ENCODE data around the gene NKX2-8.

The NKX2-8 gene

DNA sequence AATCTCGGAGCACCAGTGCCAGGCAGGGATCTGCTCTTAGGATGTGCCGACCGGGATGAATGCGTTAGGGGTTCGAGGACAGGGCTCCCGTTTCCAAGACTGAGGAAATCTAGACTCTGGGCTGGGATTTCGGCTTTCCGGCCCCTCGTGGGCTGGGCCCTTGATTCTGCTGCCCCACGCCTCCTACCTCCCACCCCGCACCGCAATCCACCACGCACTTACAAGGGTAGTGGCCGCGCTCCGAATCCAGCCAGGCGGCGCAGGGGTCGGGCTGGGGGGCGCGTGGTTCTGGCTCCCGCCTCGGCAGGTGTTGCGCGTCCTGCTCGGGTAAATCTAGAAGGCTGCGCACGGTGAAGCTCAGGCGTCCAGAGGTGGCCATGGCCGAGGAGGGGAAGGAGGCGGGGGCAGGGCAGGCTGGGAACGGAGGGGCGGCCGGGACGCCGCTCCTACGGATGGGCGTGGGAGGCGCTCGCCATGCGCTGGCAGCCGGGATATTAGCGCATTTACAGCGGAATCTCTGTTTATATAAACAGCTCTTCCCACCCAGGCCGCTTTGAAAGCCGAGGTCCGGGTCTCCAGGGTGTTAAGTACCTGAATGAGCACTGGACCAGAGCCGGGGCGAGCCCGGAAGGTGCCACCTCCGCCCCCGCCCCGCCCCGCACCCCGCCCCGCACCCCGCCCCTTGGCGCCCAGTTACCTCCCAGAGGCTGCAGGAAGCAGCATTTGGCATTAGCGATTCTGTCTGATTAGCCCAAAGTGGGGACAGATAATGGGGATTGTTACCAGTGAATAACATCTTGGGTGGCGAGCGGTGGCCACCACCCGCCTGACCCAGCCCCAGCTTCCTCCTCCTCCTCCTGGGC, at the start of gene NKX2-8:
Gene NKX2-8, minus strand, starts transcription at position 604 of the 863 bp plus-strand sequence. Its CDS starts 225 bp downstream, at position 379.
- no peak within 1 kb of the TSS for H3K27ac ChIP-seq
- H3K27me3 ChIP-seq, result 0 out of 2 replicates have a peak, but pooled peaks cover 6% of the 10 kb centered on the region
- TF ChIP-seq Cebpa-rat (IDR thresholded peaks at IDR 0.05), result no peak
- H4K20me1 ChIP-seq, result no peaks in the 10 kb centered on the region
- no peak within 1 kb of the TSS for H3K4me2 ChIP-seq
- H3K4me1 ChIP-seq, result no peaks in the 10 kb centered on the region
- H3K36me3 ChIP-seq, result no peaks in the 10 kb centered on the region
- H3K9me3 ChIP-seq, result peaks cover 52% of the 10 kb centered on the region
- no peak within 1 kb of the TSS for H3K4me3 ChIP-seq
- no peak within 1 kb of the TSS for H3K9ac ChIP-seq

DNA sequence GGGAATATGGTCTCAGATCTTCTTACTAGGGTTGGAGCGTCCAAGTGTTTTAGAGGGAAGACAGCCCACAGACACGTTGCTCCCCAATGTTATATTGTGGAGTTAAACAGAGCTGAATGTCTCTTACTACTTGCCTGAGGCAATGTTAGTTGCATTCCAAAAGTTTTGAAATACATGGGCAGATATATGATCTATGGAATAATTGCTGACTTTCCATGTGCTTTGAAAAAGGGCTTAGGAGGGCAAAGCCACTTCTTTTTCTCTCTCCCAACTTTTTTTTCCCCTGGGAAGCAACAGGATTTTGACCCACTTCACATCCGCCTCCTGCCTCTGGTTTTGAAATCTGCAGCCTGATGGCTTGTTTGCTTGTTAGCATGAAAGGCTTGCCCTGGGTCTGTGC, 45.6 kb upstream of the NKX2-8 start:
- H3K27ac ChIP-seq, result no peak overlapping the region
- no peaks in the 10 kb centered on the region for H3K36me3 ChIP-seq
- H3K9me3 ChIP-seq, result no peaks in the 10 kb centered on the region
- no peak overlapping the region for H3K4me3 ChIP-seq
- H3K4me2 ChIP-seq, result no peak overlapping the region
- no peaks in the 10 kb centered on the region for H3K4me1 ChIP-seq
- TF ChIP-seq Cebpa-rat (IDR thresholded peaks at IDR 0.05), result no peak
- no peak overlapping the region for H3K9ac ChIP-seq
- no peaks in the 10 kb centered on the region for H3K27me3 ChIP-seq
- no peaks in the 10 kb centered on the region for H4K20me1 ChIP-seq

DNA sequence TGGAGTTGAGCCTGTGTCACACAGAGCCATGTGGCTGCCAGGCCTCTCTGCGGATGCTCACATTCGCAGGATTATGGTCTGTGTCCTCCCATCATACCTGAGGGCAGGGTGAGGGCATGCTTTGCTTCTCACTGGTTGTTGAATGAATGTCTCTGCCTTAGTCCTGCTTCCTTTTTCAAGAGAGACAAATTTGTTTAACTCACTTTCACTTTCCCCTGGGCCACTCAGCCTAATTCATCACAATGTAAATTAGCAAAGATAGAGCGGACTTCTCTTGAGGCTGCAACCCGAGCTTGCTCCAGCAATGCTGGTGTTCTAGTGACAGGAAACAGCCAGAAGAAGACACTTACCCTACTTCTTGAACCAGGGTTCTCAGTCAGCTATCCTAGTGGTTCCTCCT, 43.7 kb upstream of the NKX2-8 start:
- Histone ChIP-seq H3K9ac (no peak overlapping the region), H3K4me1 (no peaks in the 10 kb centered on the region), H3K36me3 (no peaks in the 10 kb centered on the region), H4K20me1 (no peaks in the 10 kb centered on the region), H3K4me3 (no peak overlapping the region), H3K27me3 (no peaks in the 10 kb centered on the region), H3K9me3 (no peaks in the 10 kb centered on the region), H3K4me2 (no peak overlapping the region), H3K27ac (no peak overlapping the region)
- no peak for TF ChIP-seq Cebpa-rat (IDR thresholded peaks at IDR 0.05)

DNA sequence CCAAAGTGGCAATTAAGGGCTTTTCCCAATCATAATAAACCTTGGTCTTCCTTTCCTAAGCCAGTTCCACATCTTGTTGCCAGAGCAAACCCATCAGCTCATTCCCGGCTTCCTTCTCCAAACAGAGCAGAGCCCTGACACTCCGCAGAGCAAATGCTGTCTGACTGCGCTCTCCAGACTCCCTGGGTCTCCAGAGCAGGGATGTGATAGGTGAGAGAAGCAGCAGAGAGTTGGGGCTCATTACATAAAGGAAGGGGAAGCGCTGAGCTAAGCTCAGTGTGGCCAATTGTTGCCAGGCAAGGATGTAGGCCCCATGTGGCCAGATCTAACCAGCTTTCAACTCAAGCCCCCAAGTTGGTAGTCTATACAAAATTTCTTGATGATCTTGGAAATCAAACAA, 43.0 kb upstream of the NKX2-8 start:
- no peaks in the 10 kb centered on the region for H3K4me1 ChIP-seq
- no peaks in the 10 kb centered on the region for H4K20me1 ChIP-seq
- TF ChIP-seq Cebpa-rat (IDR thresholded peaks at IDR 0.05), result no peak
- H3K9ac ChIP-seq, result no peak overlapping the region
- no peak overlapping the region for H3K27ac ChIP-seq
- no peak overlapping the region for H3K4me2 ChIP-seq
- no peaks in the 10 kb centered on the region for H3K36me3 ChIP-seq
- H3K27me3 ChIP-seq, result no peaks in the 10 kb centered on the region
- H3K4me3 ChIP-seq, result no peak overlapping the region
- H3K9me3 ChIP-seq, result no peaks in the 10 kb centered on the region

DNA sequence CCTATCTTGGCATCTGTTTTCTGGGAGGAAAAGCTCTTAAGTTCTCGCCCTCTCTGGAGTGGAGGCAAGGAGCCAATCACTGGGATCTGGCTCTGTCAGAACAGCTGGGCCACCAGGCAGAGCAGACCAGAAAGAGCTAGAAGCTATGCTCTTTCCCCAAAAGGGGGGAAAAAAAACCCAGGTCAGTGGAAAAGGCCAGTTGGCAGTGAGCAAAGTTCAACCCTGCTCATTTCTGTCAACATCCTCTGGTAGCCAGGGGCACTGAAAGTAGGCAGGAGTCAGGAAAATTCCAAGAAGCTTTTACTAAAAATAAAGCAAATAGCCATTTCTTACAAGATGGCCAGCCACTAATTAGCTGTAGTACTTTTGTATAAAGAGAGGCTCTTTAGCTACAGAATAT, 42.6 kb upstream of the NKX2-8 start:
- no peak for TF ChIP-seq Cebpa-rat (IDR thresholded peaks at IDR 0.05)
- no peaks in the 10 kb centered on the region for H3K4me1 ChIP-seq
- H3K9me3 ChIP-seq, result no peaks in the 10 kb centered on the region
- no peaks in the 10 kb centered on the region for H4K20me1 ChIP-seq
- no peaks in the 10 kb centered on the region for H3K36me3 ChIP-seq
- no peak overlapping the region for H3K27ac ChIP-seq
- H3K4me2 ChIP-seq, result no peak overlapping the region
- H3K9ac ChIP-seq, result no peak overlapping the region
- no peak overlapping the region for H3K4me3 ChIP-seq
- H3K27me3 ChIP-seq, result no peaks in the 10 kb centered on the region

DNA sequence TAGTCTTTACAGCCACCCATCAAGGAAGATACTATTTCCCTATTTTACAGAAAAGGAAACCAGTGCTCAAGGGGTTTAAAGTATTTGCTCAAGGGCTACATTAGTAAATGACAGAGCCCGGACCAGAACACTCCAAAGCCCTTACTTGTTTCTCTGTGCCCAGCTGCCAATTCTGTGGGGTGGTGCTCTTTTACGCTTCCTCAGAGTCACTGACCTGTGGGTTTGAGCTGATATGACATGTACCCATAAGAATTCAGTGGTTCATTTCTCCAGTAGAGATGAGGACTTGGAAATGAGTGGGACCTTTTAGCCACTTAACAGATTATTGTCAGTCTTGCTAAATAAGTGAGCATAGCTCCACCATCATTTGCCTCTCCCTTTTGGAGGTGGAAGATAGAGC, 37.4 kb upstream of the NKX2-8 start:
- 0 out of 2 replicates have a peak, but pooled peaks cover 4% of the 10 kb centered on the region for H3K4me1 ChIP-seq
- H3K27me3 ChIP-seq, result no peaks in the 10 kb centered on the region
- no peaks in the 10 kb centered on the region for H3K36me3 ChIP-seq
- no peaks in the 10 kb centered on the region for H3K9me3 ChIP-seq
- H3K4me3 ChIP-seq, result no peak overlapping the region
- no peak overlapping the region for H3K4me2 ChIP-seq
- no peaks in the 10 kb centered on the region for H4K20me1 ChIP-seq
- no peak overlapping the region for H3K27ac ChIP-seq
- TF ChIP-seq Cebpa-rat (IDR thresholded peaks at IDR 0.05), result no peak
- H3K9ac ChIP-seq, result no peak overlapping the region

DNA sequence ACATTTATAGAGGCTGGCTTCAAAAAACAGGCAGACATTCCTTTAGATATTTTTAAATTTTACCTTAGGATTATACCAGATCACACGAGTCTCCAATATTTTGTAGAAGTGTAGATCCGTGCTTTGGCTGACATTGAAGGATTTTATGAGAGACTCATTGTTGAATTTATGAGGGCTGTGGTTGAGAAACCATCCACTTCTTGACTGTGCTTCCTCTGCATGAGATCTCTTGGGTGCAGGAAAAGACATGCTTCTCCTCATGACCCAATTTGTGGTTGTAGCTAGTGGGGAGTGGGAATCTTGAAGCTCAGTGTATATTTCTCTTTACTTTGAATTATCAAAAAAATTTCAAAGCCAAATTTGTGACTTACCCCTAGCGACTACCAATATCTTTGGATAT, 36.7 kb upstream of the NKX2-8 start:
- no peak overlapping the region for H3K27ac ChIP-seq
- H3K4me3 ChIP-seq, result no peak overlapping the region
- no peaks in the 10 kb centered on the region for H3K36me3 ChIP-seq
- no peaks in the 10 kb centered on the region for H4K20me1 ChIP-seq
- no peaks in the 10 kb centered on the region for H3K27me3 ChIP-seq
- H3K9ac ChIP-seq, result no peak overlapping the region
- 0 out of 2 replicates have a peak, but pooled peaks cover 4% of the 10 kb centered on the region for H3K4me1 ChIP-seq
- no peaks in the 10 kb centered on the region for H3K9me3 ChIP-seq
- H3K4me2 ChIP-seq, result no peak overlapping the region
- no peak for TF ChIP-seq Cebpa-rat (IDR thresholded peaks at IDR 0.05)

GRCh38 chr14:36618641-36619040, 36.2 kb upstream of the NKX2-8 start:
- H3K36me3 ChIP-seq, result no peaks in the 10 kb centered on the region
- H3K4me2 ChIP-seq, result no peak overlapping the region

DNA sequence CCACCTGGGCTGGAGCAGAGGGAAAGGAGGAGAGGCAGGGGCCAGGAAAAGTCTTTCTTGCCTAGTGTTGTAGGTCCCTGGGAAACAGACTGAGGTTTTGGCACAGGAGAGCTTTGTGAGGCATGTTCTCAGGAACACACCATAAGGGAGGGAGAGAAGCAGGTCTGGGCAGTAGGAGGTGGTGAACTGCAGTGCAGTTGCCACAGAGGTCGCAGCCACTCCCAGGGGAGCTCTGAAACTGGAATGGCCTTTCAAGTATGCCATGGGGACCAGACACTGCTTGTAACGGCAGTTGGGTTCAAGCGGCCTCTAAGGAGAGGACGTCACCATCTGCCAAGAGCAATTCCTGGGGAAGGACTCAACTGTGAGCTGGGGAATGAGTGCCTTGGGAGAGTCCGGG, 35.4 kb upstream of the NKX2-8 start:
- no peak overlapping the region for H3K27ac ChIP-seq
- TF ChIP-seq Cebpa-rat (IDR thresholded peaks at IDR 0.05), result no peak

More at GRCh38 chr14:36618641-36619040, 36.2 kb upstream of the NKX2-8 start:
- no peaks in the 10 kb centered on the region for H4K20me1 ChIP-seq
- TF ChIP-seq Cebpa-rat (IDR thresholded peaks at IDR 0.05), result no peak
- H3K27ac ChIP-seq, result no peak overlapping the region
- H3K4me3 ChIP-seq, result no peak overlapping the region
- 0 out of 2 replicates have a peak, but pooled peaks cover 4% of the 10 kb centered on the region for H3K4me1 ChIP-seq
- no peaks in the 10 kb centered on the region for H3K27me3 ChIP-seq
- H3K9ac ChIP-seq, result no peak overlapping the region
- H3K9me3 ChIP-seq, result no peaks in the 10 kb centered on the region

GRCh38 chr14:36605506-36605857, 23.1 kb upstream of the NKX2-8 start:
- Histone ChIP-seq H3K27ac (no peak overlapping the region), H3K4me3 (no peak overlapping the region), H3K36me3 (no peaks in the 10 kb centered on the region), H3K9me3 (no peaks in the 10 kb centered on the region), H3K4me2 (no peak overlapping the region), H3K9ac (no peak overlapping the region), H3K4me1 (no peaks in the 10 kb centered on the region), H4K20me1 (no peaks in the 10 kb centered on the region), H3K27me3 (no peaks in the 10 kb centered on the region)
- no peak for TF ChIP-seq Cebpa-rat (IDR thresholded peaks at IDR 0.05)

More for the DNA sequence above, 35.4 kb upstream of the NKX2-8 start:
- H3K36me3 ChIP-seq, result no peaks in the 10 kb centered on the region
- no peak overlapping the region for H3K9ac ChIP-seq
- H4K20me1 ChIP-seq, result no peaks in the 10 kb centered on the region
- H3K4me1 ChIP-seq, result 0 out of 2 replicates have a peak, but pooled peaks cover 4% of the 10 kb centered on the region
- H3K4me2 ChIP-seq, result no peak overlapping the region
- no peaks in the 10 kb centered on the region for H3K27me3 ChIP-seq
- no peaks in the 10 kb centered on the region for H3K9me3 ChIP-seq
- H3K4me3 ChIP-seq, result no peak overlapping the region

Data from BLaER1 (cell line).